ENCODE results near the gene CDH13. TPM values are rescaled to one million over a fixed set of nuclear protein-coding genes. Genes with fewer than 3 reads are reported as not detected.

Gene CDH13
- total RNA-seq, 1 donor: under 0.01 TPM

Small RNAs within 50 kb of the gene (small RNA-seq; reads per million reads assigned to genes)
- gene AC099506.2: not detected
- gene MIR3182: not detected
- gene MIR8058: not detected

All from hematopoietic multipotent progenitor cell (in vitro differentiated cells).